HUES48 (cell line): ENCODE results near the gene SLC36A1.
A peak's percentile ranks its signal among the peaks of the same experiment; 100 is the strongest.
"Not testable (repeated sequence)": the region's sequence is repeated elsewhere in the genome, so short reads cannot be mapped to it uniquely, and the experiment has no call there.

ENCODE experiments used
- H3K27ac ChIP-seq: one replicate; pipeline ENCODE4 v1.7.0; 2013; ENCODE audit warnings: low read depth, low read length, inconsistent platforms
- H3K27me3 ChIP-seq: 2 replicates; pipeline ENCODE4 v1.6.1; 2013; ENCODE audit warnings: mild to moderate bottlenecking, low read length; ENCODE audit not compliant: control insufficient read depth, insufficient read depth
- H3K36me3 ChIP-seq: 2 replicates; pipeline ENCODE4 v1.6.1; 2013; ENCODE audit warnings: low read length; ENCODE audit not compliant: control insufficient read depth, insufficient read depth
- H3K4me1 ChIP-seq: 2 replicates; pipeline ENCODE4 v1.6.1; 2013; ENCODE audit warnings: mild to moderate bottlenecking, low read length; ENCODE audit not compliant: control insufficient read depth, insufficient read depth
- H3K4me3 ChIP-seq: 2 replicates; pipeline ENCODE4 v1.5.1; 2013; ENCODE audit warnings: mild to moderate bottlenecking, low read depth, low read length
- H3K9ac ChIP-seq: 2 replicates; pipeline ENCODE4 v1.6.1; 2013; ENCODE audit warnings: mild to moderate bottlenecking, low read depth, low read length, moderate library complexity
- H3K9me3 ChIP-seq: 2 replicates; pipeline ENCODE4 v1.6.1; 2013; ENCODE audit warnings: low read length; ENCODE audit not compliant: control insufficient read depth, insufficient read depth

Gene SLC36A1

DNA sequence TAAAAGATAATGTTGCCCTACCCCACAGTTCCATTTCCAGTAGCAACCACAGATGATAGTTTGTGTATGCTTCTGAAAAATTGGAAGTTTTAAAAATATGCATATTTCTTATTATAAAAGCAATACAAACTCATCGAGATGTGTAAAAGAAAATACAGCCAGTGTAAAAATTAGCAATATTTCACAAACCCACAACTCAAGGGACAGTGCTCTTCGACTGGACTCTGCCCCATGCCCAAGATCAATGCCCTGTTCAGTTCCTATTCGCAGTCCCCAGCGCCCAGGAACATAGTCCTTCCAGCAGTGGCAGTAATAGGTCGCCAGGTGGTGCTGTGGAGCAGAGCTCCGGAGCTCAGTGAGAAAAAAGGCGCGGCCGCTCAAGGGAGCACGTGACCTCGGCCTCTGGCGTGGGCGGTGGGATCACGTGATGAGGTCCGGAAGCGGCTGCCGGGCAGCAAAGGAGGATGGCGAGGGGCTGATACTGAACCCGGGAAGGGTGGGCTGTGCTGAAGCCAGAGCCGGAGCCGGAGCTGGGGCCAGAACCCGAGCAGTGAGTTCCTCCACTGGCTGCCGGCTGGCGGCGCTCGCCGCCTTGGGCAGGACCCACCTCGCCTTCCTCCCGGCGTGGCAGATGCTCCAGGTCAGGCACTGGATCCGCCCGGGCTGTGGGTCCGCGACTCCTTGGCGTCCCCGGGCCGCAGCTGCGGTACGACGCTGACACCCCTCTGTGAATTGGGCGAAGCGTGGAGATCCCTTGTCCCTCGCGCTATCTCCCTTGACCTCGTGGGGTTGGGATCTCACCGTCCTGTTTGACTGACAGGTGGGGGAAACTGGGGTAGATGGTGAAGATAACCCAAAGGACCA, at the start of gene SLC36A1:
Gene SLC36A1, plus strand, starts transcription at position 430 of the 864 bp plus-strand sequence. CDS start 11,190 bp downstream, outside the sequence.
- no peaks in the 10 kb centered on the region for H3K9me3 ChIP-seq
- no peaks in the 10 kb centered on the region for H3K36me3 ChIP-seq
- peak within 1 kb of the TSS; percentile 69 for H3K27ac ChIP-seq
- H3K9ac ChIP-seq, result peak within 1 kb of the TSS; percentile 40
- peaks cover 16% of the 10 kb centered on the region for H3K4me1 ChIP-seq
- H3K4me3 ChIP-seq, result peak within 1 kb of the TSS; percentile 84
- no peaks in the 10 kb centered on the region for H3K27me3 ChIP-seq

DNA sequence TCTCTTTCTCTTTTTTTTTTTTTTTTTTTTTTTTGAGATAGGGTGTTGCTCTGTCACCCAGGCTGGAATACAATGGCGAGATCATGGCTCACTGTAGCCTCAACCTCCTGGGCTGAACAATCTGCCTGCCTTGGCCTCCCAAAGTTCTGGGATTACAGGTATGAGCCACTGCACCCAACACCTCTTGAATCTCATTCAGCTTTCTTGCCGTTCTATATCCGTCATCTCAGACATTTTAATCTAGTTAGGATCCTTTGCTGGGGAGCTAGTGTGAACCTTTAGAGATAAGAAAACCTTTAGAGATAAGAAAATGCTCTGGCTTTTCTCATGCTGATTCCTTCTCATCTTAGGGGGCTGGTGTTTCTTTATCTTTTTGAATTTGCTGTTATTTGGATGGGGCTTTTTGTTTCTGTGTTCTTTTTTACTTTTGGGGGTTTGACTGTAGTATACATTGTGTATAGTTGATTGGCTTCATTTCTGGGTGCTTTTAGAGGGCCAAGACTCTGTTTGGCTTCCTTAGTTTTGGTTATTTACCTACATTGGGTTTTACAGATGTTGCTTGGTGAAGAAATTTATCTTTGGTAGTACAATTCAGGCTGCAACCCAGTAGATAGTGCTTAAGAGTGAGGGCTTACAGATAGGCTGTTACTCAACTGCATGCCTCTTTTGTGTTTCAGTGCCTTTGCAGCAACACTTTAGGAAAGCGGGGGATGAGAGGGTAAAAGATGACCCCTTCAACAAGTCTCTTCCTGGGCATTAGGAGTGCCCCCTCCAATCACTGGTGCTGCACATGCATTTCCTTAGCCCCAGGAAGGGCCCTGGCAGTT, 41.9 kb upstream of the SLC36A1 start:
- H3K27ac ChIP-seq, result peak overlapping the region; percentile 39
- H3K27me3 ChIP-seq, result no peaks in the 10 kb centered on the region
- no peaks in the 10 kb centered on the region for H3K36me3 ChIP-seq
- no peak overlapping the region for H3K4me3 ChIP-seq
- peaks cover 15% of the 10 kb centered on the region for H3K4me1 ChIP-seq
- H3K9me3 ChIP-seq, result no peaks in the 10 kb centered on the region; the same call in 1 of the 2 replicates
- no peak overlapping the region for H3K9ac ChIP-seq

GRCh38 chr5:151406322-151406947, 41.0 kb upstream of the SLC36A1 start:
- Histone ChIP-seq H3K9me3 (no peaks in the 10 kb centered on the region), H3K36me3 (no peaks in the 10 kb centered on the region), H3K27ac (peak overlapping the region; percentile 39), H3K4me1 (peaks cover 15% of the 10 kb centered on the region), H3K27me3 (no peaks in the 10 kb centered on the region), H3K4me3 (no peak overlapping the region), H3K9ac (no peak overlapping the region)

- H3K9ac ChIP-seq, result no peak overlapping the region
- H3K36me3 ChIP-seq, result no peaks in the 10 kb centered on the region
- peaks cover 15% of the 10 kb centered on the region for H3K4me1 ChIP-seq
- H3K9me3 ChIP-seq, result no peaks in the 10 kb centered on the region
- no peak overlapping the region for H3K27ac ChIP-seq
- H3K27me3 ChIP-seq, result no peaks in the 10 kb centered on the region
- no peak overlapping the region for H3K4me3 ChIP-seq
Observed at GRCh38 chr5:151408591-151409230, 38.7 kb upstream of the SLC36A1 start.

- Histone ChIP-seq H3K36me3 (no peaks in the 10 kb centered on the region), H3K9ac (no peak overlapping the region), H3K4me1 (0 out of 2 replicates have a peak, but pooled peaks cover 3% of the 10 kb centered on the region), H3K27me3 (no peaks in the 10 kb centered on the region), H3K9me3 (peaks cover 20% of the 10 kb centered on the region), H3K27ac (no peak overlapping the region), H3K4me3 (no peak overlapping the region)
Observed at GRCh38 chr5:151413800-151414199, 33.6 kb upstream of the SLC36A1 start.

GRCh38 chr5:151414536-151414935, 32.9 kb upstream of the SLC36A1 start:
- peaks cover 25% of the 10 kb centered on the region for H3K9me3 ChIP-seq
- no peaks in the 10 kb centered on the region for H3K27me3 ChIP-seq
- no peaks in the 10 kb centered on the region for H3K36me3 ChIP-seq
- H3K9ac ChIP-seq, result no peak overlapping the region
- 0 out of 2 replicates have a peak, but pooled peaks cover 2% of the 10 kb centered on the region for H3K4me1 ChIP-seq
- H3K4me3 ChIP-seq, result no peak overlapping the region
- H3K27ac ChIP-seq, result no peak overlapping the region

DNA sequence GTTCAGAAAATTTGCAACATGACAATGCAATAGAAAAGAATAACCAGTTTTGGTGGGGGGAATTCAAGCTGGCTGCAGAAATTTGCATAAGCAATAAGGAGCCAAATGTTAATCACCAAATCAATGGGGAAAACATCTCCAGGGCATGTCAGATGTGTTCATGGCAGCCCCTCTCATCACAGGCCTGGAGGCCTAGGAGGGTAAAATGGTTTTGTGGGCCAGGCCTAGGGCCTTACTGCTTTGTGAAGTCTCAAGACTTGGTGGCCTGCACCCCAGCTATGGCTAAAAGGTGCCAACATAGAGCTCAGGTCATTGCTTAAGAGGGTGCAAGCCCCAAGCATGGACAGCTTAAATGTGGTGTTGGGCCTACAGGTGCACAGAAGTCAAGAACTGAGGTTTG, 29.7 kb upstream of the SLC36A1 start:
- Histone ChIP-seq H3K4me3 (no peak overlapping the region), H3K27ac (no peak overlapping the region), H3K9me3 (peaks cover 25% of the 10 kb centered on the region), H3K4me1 (no peaks in the 10 kb centered on the region), H3K36me3 (no peaks in the 10 kb centered on the region), H3K9ac (no peak overlapping the region), H3K27me3 (no peaks in the 10 kb centered on the region)

DNA sequence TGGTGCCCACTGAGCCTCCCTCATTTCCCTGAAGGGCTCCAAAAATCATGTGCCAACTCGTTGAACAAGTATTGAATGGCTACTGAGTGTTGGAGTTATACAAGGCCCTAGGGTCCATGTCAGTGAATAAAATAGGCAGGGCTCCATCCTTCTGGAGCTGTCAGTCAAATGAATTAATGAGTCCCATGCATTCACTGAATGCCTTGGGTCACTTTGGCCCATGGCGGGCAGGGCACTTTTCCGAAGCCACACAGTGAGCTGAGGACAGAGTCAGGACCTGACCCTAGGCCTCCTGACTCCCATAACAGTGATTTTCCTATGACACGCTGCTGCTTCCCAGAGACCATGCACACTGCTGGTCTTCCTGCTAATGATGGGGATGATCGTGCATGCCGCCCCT, 27.3 kb upstream of the SLC36A1 start:
- H3K27ac ChIP-seq, result no peak overlapping the region
- no peaks in the 10 kb centered on the region for H3K36me3 ChIP-seq
- peaks cover 4% of the 10 kb centered on the region; the same call in 1 of the 2 replicates for H3K4me1 ChIP-seq
- H3K4me3 ChIP-seq, result no peak overlapping the region
- H3K27me3 ChIP-seq, result no peaks in the 10 kb centered on the region
- H3K9ac ChIP-seq, result no peak overlapping the region
- H3K9me3 ChIP-seq, result peaks cover 25% of the 10 kb centered on the region

DNA sequence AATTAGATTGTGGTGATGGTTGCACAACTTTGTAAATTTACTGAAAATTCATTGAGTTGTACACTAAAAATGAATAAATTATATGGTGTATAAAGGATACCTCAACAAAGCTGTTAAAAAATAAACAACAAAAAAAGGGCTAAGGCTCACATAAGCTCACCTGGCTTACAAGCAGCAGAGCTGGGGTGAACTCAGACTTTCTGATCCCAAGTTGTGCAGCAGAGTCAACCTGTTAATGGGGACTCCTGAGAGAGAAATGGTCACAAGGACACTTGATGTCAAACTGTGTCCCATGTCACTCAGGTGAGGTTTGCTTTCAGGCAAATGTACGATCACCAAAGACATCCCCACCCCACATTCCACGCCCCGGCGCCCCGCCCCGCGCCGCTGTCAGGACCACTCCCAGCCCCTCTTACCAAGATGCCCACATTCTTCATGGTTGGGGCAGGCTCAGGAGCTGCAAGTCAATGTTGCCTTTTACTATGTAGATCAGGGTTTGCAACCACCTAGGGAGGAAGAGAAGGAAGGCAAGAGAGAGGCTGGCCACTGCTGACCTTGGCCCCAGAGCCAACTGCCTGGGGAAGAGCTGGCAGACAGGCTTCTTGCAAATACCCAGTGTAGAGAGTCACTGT, 22.4 kb upstream of the SLC36A1 start:
- no peaks in the 10 kb centered on the region for H3K36me3 ChIP-seq
- no peaks in the 10 kb centered on the region for H3K9me3 ChIP-seq
- H3K9ac ChIP-seq, result no peak overlapping the region
- no peaks in the 10 kb centered on the region for H3K27me3 ChIP-seq
- no peak overlapping the region for H3K27ac ChIP-seq
- H3K4me1 ChIP-seq, result peaks cover 4% of the 10 kb centered on the region; the same call in 1 of the 2 replicates
- H3K4me3 ChIP-seq, result no peak overlapping the region; the same call in 1 of the 2 replicates

- H3K9me3 ChIP-seq, H3K4me1 ChIP-seq, H3K36me3 ChIP-seq, H3K9ac ChIP-seq, H3K27ac ChIP-seq, H3K27me3 ChIP-seq, H3K4me3 ChIP-seq: not testable (repeated sequence)
Observed at GRCh38 chr5:151426347-151426746, 21.1 kb upstream of the SLC36A1 start.
